K562 (cell line): ENCODE results near the gene KCNN4. TPM values are rescaled to one million over a fixed set of nuclear protein-coding genes. Genes with fewer than 3 reads are reported as not detected.

Source experiments
- ATAC-seq: fragments of 200-7000 bp; cut with Tn5 transposase; 3 replicates; pipeline ENCODE4 v1.9.1; 2020; ENCODE audit warnings: moderate library complexity
- BruUV-seq: library from RNA; stranded (reverse); fragments of 400-500 nt; replicated peaks from 2 replicates; lab custom pipeline; 2021; lab: Mats Ljungman, UMichigan
- CTCF ChIA-PET: fragments of 300-600 bp; formaldehyde crosslinking; extraction: SDS; loops from one replicate; lab custom pipeline; 2021; ENCODE audit warnings: low intra/inter-chr PET ratio; lab: Yijun Ruan, JAX
- POLR2A ChIA-PET: fragments of 300-600, 350-650 bp; sonication (Branson Sonifier 250); formaldehyde crosslinking; extraction: SDS; loops from one replicate; lab custom pipeline; 2021; ENCODE audit warnings: antibody characterized with exemption, inconsistent platforms; lab: Yijun Ruan, JAX
- DNase-seq, 4 experiments: peaks; one replicate each; pipeline versions ENCODE4 v3.0.0 to v3.0.0-alpha.2; 2011 to 2018; ENCODE audit warnings: low spot score in 3 of 4, mixed read lengths in 3 of 4; ENCODE audit errors: extremely low read depth in 1 of 4
- FAIRE-seq: peaks from 2 replicates; lab custom pipeline; 2011; peaks lifted over from hg19 to GRCh38; lab: Jason Lieb, UNC
- H2AFZ ChIP-seq: 2 replicates; pipeline ENCODE4 v1.6.0; 2011; ENCODE audit warnings: low read depth, low read length, control low read depth, inconsistent platforms
- H3K27ac ChIP-seq: fragments of 200-600 bp; 3 replicates; pipeline ENCODE4 v1.8.0; 2011; ENCODE audit warnings: low read depth, mild to moderate bottlenecking, control low read depth, inconsistent platforms, low read length, moderate library complexity, mixed read lengths; ENCODE audit errors: extremely low read depth
- H3K27me3 ChIP-seq, 2 experiments: fragments of 300-600 bp in 1 of 2; 2 replicates in 1 of 2; 3 replicates in 1 of 2; pipeline versions ENCODE4 v1.6.0 to v1.8.0; 2011; ENCODE audit warnings: inconsistent platforms in 2 of 2, low read length in 2 of 2, mild to moderate bottlenecking in 1 of 2, mixed read lengths in 1 of 2, moderate library complexity in 1 of 2; ENCODE audit not compliant: control insufficient read depth in 2 of 2, insufficient read depth in 2 of 2
- H3K36me3 ChIP-seq: fragments of 300-600 bp; 3 replicates; pipeline ENCODE4 v1.8.0; 2011; ENCODE audit warnings: mild to moderate bottlenecking, low read length, inconsistent platforms; ENCODE audit not compliant: control insufficient read depth, insufficient read depth
- H3K4me1 ChIP-seq, 2 experiments: fragments of 200-600 bp in 1 of 2; replicated peaks in 1 of 2; 2 replicates in 1 of 2; 3 replicates in 1 of 2; pipeline versions ENCODE4 v1.5.1 to v1.8.0; 2011; ENCODE audit warnings: inconsistent platforms in 2 of 2, low read length in 2 of 2, mild to moderate bottlenecking in 1 of 2, mixed read lengths in 1 of 2, moderate library complexity in 1 of 2; ENCODE audit not compliant: control insufficient read depth in 2 of 2, insufficient read depth in 2 of 2
- H3K4me2 ChIP-seq: 2 replicates; pipeline ENCODE4 v1.6.1; 2011; ENCODE audit warnings: low read length, control low read depth, inconsistent platforms, mixed read lengths; ENCODE audit not compliant: insufficient read depth
- H3K4me3 ChIP-seq: fragments of 200-600 bp; sonication (generic), shearing (Covaris generic); 2 replicates; pipeline ENCODE4 v1.5.1; 2016; ENCODE audit warnings: control low read depth, inconsistent platforms
- H3K79me2 ChIP-seq: fragments of 200-600 bp; 3 replicates; pipeline ENCODE4 v1.8.0; 2011; ENCODE audit warnings: low read length, inconsistent platforms; ENCODE audit not compliant: control insufficient read depth, insufficient read depth
- H3K9ac ChIP-seq, 2 experiments: 2 replicates each; pipeline versions ENCODE4 v1.6.0 to v1.6.1; 2011; ENCODE audit warnings: low read depth in 2 of 2, low read length in 2 of 2, control low read depth in 1 of 2, inconsistent platforms in 1 of 2, mild to moderate bottlenecking in 1 of 2, mixed read lengths in 1 of 2; ENCODE audit not compliant: insufficient read depth in 1 of 2
- H3K9me1 ChIP-seq: one replicate; pipeline ENCODE4 v1.6.0; 2011; ENCODE audit warnings: inconsistent platforms, mild to moderate bottlenecking, low read length, moderate library complexity; ENCODE audit not compliant: control insufficient read depth, insufficient read depth
- H3K9me3 ChIP-seq: replicated peaks from 2 replicates; pipeline ENCODE4 v1.5.1; 2011; ENCODE audit warnings: low read depth, low read length, inconsistent platforms; ENCODE audit not compliant: control insufficient read depth, insufficient read depth
- H4K20me1 ChIP-seq: replicated peaks from 2 replicates; pipeline ENCODE4 v1.6.1; 2011; ENCODE audit warnings: low read length, inconsistent platforms, mixed read lengths; ENCODE audit not compliant: control insufficient read depth, insufficient read depth
- BRD9 ChIP-seq: fragments of 450-650 bp; IDR thresholded peaks from 2 replicates; pipeline ENCODE4 v1.6.1; 2018; ENCODE audit warnings: low read depth; ENCODE audit not compliant: partially characterized antibody
- EHMT2 ChIP-seq: fragments of 450-650 bp; IDR thresholded peaks from 2 replicates; pipeline ENCODE4 v1.6.1; 2018; ENCODE audit warnings: antibody characterized with exemption
- KAT7 ChIP-seq: sonication (generic); formaldehyde crosslinking; IDR thresholded peaks from 2 replicates; pipeline ENCODE4 v1.8.0; 2022; ENCODE audit warnings: missing genetic modification reagents, mild to moderate bottlenecking, borderline replicate concordance
- PRPF4 ChIP-seq: fragments of 200-400 bp; formaldehyde crosslinking; IDR thresholded peaks from one replicate; pipeline ENCODE4 v1.6.1; 2017; ENCODE audit warnings: low read length, low read depth, mild to moderate bottlenecking; ENCODE audit not compliant: insufficient read depth, poor library complexity, severe bottlenecking
- RAD51 ChIP-seq: fragments of 450-650 bp; IDR thresholded peaks from 2 replicates; pipeline ENCODE4 v1.7.1; 2016; ENCODE audit warnings: low read depth, mild to moderate bottlenecking, borderline replicate concordance
- ZNF766 ChIP-seq: fragments of 200-800 bp; sonication (Bioruptor generic); conservative IDR thresholded peaks from 2 replicates; pipeline ENCODE4 v1.6.1; 2016; ENCODE audit warnings: missing genetic modification characterization, missing compliant biosample characterization
- WGBS: fragments of 100-300 bp; shearing (Covaris generic); methylation state at CpG from one replicate; pipeline ENCODE4 v1.1.6; 2016; ENCODE audit warnings: low coverage, mixed read lengths; ENCODE audit not compliant: insufficient coverage; ENCODE audit errors: missing lambda C conversion rate; 5-methylcytosine and 5-hydroxymethylcytosine counted together
- in situ Hi-C: fragments of 300-500 bp; cut with MboI; formaldehyde crosslinking; loops from 4 replicates; pipeline ENCODE4 v1.15.0; 2018; ENCODE audit warnings: inconsistent platforms, mixed read lengths
- intact Hi-C: fragments of 100-400 bp; cut with micrococcal nuclease; formaldehyde crosslinking; loops from 2 replicates; pipeline ENCODE4 v1.14.2; 2022
- polyA plus RNA-seq, 8 experiments: library from polyadenylated mRNA; depleted of rRNA in 4 of 8; stranded (reverse) in 5 of 8; unstranded in 3 of 8; fragments of >200 nt; fragmentation: Nextera tagmentation in 2 of 8; fragmentation: Illumina TruSeq in 1 of 8; extraction: Ambion mirVana in 2 of 8; extraction: Trizol in 1 of 8; gene quantifications; 2 replicates each; pipeline versions ENCODE4 v1.2.1 to v1.2.3, GENCODE V29; 2011 to 2014; ENCODE audit warnings: inconsistent platforms in 1 of 8, missing spikeins in 1 of 8
- total RNA-seq, 7 experiments: library from RNA; depleted of rRNA in 6 of 7; stranded (reverse); fragments of >200 nt in 6 of 7; fragmentation: Illumina TruSeq in 2 of 7; extraction: Trizol in 2 of 7; gene quantifications; 2 replicates each; pipeline versions ENCODE4 v1.2.1 to v1.2.3, GENCODE V29; 2011 to 2021; ENCODE audit warnings: low replicate concordance in 1 of 7
- TF ChIP-seq, protein P1 (sequence below): fragments of 250-450 bp; sonication (Bioruptor Pico); IDR thresholded peaks from 2 replicates; pipeline ENCODE4 v1.8.0; 2022; ENCODE audit warnings: moderate library complexity, mild to moderate bottlenecking, inconsistent platforms

The KCNN4 gene
- total and polyA plus RNA-seq, 9 of the 15 experiments (the other 6 are each of a cell fraction or from before 2014, with no cell fraction given), result 0.53 to 37.7 (median 25.9) TPM

GRCh38 chr19:43724896-43725295 lies 55.9 kb downstream of the KCNN4 start:
- H4K20me1 ChIP-seq, result no peaks in the 10 kb centered on the region
- no peak overlapping the region for H3K9ac ChIP-seq
- no peaks in the 10 kb centered on the region for H3K79me2 ChIP-seq
- in situ Hi-C loops (no loop called here), intact Hi-C loops (no loop called here)
- H3K27ac ChIP-seq, result no peak overlapping the region
- H3K27me3 ChIP-seq, result no peaks in the 10 kb centered on the region
- FAIRE-seq (no peak), ATAC-seq (no peak), DNase-seq (no peak)
- peaks cover 15% of the 10 kb centered on the region; the same call in 2 of the 3 replicates for H3K36me3 ChIP-seq
- H3K4me1 ChIP-seq, result peaks cover 0 to 2% of the 10 kb centered on the region in 2 experiments; a peak in 2 of 5 replicates
- TF ChIP-seq RAD51 (no peak), EHMT2 (no peak), BRD9 (no peak), KAT7 (no peak), PRPF4 (no peak), ZNF766 (CRISPR knock-in tag) (no peak)
- TF ChIP-seq, protein P1, sequence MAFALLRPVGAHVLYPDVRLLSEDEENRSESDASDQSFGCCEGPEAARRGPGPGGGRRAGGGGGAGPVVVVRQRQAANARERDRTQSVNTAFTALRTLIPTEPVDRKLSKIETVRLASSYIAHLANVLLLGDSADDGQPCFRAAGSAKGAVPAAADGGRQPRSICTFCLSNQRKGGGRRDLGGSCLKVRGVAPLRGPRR (CRISPR knock-in tag), result no peak
- no peak overlapping the region for H3K4me2 ChIP-seq
- ChIA-PET POLR2A (interaction anchor here (1.2 to 2.0 kb wide), 2 partner anchors 11 to 30 kb away, joined by 5 to 8 read pairs; partner anchors contain the start of gene SMG9), CTCF (interaction anchor here (1.7 kb wide), 1 partner anchor 55 kb away, joined by 8 read pairs; the partner anchor contains the start of gene PLAUR)
- H3K4me3 ChIP-seq, result no peak overlapping the region
- H3K9me3 ChIP-seq, result no peaks in the 10 kb centered on the region
- no TSS peak for BruUV-seq
- no peaks in the 10 kb centered on the region for H3K9me1 ChIP-seq
- 45% methylated on average over 7 of the region's 8 CpGs for WGBS
- H2AFZ ChIP-seq, result no peak overlapping the region
